GOT3 (cell line): ENCODE results near the gene AP3S2.

Source experiments
- DNase-seq: peaks from one replicate; lab custom pipeline; 2025; ENCODE audit warnings: mixed read lengths; lab: John Stamatoyannopoulos, UW

AP3S2 gene

DNA sequence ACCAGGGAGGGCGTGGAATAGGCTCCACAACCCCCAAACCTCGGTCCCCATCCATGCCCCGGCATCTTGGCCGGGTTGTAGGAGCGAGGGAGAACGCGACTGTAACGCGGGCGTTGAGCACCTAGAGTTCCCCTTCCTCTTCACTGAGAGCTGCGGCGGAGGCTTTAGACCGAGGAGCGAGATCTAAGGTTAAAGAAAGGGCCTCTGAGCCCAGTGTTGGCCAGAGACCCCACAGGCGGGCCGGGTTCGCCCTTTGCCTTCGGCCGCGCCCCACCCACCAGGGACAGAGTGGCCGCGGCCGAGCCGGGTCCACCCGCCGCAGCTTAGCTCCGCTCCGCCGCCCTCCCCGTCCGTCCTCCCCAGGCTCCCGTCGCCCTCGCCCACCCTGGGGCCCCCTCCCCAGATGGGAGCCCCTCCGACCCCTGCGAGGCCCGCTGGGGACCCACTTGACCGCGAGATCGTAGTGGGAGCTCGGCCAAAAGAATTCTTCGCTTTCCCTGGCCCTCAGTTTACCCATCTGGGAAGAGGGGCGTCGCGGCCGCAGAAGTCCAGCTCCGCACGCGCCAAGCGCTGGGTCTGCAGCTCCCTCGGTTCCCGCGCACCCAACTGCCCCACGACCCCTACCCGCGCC lies 79.6 kb downstream of the AP3S2 start:
- no peak for DNase-seq

DNA sequence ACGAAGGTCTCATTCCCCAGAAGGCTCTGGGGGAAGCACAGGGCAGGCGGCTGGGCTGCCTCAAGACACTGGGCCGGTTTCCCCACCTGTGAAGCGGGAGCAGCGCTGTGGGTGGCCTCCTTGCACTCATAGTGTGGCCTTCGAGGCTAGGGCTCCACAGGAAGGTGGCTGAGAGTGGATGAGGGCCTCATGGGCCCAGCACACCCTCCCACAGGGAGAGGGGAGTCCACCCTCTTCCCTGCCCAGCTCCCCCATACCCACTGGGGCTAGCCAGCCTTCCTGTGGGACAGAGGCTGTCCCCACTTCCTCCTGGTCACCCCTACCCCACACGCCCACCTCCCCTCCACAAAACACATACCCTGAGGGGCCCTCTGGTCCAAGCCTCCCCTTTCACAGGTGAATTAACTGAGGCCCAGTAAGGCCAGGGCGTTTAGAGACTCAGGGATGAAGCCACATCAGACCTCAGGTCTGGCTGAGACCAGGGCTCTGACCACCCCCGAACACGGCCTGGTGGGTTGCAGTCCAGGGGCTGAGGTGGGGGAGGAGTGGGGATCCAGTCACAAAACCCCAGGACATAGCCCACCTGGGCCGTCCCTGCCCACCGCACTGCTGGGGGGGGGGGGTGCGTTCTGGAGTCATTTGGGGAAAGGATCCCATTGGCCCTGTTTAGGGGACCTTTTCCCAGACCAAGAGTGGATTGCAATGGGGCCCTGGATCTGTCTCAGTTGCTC lies 80.2 kb downstream of the AP3S2 start:
- DNase-seq, result no peak

DNA sequence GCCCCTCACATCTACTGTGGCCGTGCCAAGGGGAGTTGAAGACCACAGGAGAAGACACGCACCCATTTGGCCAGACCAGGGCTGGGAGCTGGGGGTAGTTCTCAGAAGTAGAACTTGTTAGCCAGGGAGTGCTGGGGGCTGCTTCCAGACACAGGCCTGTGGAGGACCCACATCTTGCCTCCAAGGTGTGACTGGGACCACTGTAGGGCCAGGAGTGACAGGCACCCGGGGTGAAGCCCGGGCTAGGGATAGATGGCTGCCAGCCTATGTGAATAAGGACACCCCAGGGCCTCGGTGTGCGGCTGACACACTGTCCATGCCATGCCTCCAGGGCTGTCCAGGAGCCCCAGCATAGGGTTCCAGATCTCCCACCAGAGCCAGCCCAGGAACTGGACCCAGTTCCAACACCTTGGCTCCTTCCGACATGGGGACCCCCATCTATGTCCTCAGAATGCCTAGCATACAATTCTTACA lies 80.9 kb downstream of the AP3S2 start:
- no peak for DNase-seq

DNA sequence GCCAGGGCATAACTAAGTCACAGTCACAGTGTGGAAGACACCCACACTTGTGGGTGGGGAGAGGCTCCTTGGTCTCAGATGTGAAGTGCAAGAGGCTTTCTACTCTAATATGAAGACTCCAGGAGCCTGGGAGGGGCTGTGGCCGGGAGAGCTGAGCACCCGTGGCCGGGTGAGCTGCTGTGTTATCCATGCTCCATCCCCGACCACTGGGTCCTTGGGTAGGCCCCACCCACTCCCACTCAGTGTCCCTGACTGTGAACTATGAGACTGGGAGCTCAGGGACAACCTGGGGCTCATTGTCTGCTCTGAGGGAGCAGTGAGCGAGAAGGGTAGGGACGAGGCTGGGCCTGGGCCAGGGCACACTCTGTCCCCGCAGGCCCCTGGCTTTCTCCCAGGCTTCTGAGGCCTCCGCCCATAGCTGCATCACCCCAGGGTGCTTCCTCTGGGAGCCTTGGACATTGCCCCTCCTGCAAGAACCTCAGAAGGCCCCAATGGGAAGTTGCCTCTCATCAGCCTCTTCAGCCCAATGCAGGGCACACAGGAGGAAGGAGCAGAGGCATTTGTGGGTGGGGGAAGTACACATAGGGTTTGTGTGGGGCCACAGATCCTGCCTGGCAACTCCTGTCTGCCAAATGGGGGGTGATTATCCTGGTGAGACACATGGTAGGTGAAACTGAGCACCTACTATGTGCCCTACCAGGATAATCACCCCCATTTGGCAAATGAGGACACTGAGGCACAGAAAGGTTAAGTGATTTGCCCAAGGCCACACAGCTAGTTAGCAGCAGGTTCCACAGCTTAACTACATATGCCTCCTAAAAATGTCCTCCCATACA lies 81.6 kb downstream of the AP3S2 start:
- DNase-seq, result no peak

DNA sequence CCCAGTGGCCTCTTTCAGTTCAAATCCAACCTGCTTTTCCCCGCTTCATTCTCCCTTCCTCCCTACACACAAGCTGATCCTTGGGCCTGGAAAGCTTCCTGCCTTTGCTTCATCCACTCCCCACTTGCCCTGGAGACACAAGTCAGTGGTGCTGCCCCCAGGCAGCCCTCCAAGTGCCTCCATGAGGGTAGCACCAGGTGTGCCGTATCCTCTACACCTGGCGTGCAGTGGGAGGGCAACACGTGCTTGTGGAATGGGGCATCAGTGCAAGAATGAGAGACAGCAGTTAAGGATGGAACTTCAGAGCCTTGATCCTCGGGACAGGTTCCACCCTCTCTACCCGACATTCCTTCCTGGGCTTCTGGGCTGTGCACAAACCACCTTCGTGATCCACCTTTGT lies 83.0 kb downstream of the AP3S2 start:
- no peak for DNase-seq

DNA sequence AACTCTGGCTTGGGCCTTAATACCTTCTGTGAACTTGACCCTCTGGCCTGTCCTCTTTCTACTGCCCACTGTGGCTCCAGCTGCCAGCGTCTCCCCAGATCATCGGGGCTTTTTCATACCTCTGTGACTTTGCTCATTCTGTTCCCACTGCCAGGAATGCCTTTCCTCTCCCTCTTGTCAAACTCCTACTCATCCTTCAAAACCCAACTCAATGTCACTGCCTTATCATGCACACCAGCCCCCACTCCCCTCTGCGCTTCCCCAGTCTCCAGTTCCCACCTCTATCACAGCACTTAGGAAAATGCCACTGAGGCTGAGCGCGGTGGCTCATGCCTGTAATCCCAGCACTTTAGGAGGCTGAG lies 84.0 kb downstream of the AP3S2 start:
- DNase-seq, result no peak

DNA sequence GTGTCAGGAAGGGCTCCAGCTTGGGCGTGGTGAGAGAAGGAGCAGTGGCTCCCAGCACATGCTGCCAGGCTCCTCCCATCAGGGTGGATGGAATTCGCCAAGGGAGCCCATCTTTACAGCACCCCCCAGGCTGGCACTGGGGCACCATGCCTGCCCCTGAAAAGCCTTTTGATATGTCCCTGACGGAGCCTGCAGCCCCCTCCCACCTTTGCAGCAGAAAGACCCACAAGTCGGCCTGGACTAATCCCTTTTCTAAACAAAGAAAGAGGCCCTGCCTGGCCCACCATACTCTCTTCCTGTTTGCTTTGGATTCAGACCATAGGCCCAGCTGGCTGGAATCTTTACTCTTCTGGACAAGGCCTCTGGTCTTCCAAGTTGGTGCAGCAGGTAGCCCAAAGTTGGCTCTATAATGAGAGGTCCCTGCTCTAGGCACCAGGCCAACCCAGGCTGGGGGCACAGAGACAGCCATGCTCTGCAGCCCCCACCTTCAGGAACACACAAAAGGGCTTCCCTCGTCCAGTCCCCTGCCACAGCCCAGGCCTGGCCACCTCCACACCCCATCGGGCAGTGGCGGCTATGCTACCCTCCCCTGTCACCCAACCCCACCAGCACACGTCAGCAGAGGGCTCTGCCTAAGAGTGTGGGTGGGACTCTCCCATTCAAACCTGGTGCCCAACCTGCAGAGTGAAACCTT lies 84.6 kb downstream of the AP3S2 start:
- no peak for DNase-seq

DNA sequence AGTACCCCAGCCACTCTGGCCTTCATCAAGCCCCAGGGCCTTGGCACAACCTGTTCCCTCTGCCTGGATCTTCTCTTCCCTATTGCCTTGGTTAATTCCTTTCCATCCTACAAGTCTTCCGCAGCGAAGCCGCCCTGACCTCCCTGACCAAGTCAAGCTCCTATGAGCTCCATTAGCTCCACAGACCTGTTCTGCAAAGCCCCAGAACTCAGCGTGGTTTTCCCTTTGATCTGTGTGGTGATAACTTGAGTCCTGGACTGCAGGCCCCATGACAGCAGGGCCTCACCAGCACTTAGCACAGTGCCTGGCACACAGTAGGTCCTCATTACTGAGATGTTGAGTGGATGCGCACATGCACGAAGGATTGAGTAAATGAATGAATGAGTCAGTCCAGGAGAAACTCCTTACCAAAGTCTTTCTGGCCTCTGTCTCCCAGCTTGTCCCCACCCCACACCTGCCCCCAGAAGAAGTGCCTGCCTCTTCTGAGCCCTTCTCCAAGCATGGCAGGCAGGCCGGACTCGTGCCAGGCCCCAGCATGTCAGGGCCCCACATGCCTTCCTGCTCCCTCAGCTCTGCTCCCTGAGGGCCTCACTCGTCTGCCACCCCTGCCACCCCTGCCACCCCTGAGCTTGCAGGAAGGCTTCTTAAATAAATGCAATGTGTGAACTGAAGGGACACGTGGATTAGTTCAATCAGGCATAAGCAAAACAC lies 85.5 kb downstream of the AP3S2 start:
- no peak for DNase-seq

DNA sequence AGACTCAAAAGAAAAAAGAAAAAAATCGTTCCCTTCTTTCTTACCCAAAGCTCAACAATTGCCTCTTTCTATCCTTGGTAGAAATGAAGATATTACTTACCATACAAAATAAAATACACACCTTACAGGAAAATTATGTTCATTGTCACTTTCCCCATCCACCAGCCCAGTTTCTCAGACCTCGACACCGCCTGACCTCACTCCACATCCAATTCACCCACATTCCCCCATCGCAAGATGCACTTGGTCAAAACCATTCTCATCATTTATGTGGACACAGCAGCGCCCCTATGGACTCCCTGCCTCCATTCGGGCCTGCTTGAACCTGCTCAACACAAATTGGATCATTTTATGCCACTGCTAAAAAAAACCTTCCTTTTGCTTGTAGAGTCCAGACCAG lies 86.1 kb downstream of the AP3S2 start:
- no peak for DNase-seq

DNA sequence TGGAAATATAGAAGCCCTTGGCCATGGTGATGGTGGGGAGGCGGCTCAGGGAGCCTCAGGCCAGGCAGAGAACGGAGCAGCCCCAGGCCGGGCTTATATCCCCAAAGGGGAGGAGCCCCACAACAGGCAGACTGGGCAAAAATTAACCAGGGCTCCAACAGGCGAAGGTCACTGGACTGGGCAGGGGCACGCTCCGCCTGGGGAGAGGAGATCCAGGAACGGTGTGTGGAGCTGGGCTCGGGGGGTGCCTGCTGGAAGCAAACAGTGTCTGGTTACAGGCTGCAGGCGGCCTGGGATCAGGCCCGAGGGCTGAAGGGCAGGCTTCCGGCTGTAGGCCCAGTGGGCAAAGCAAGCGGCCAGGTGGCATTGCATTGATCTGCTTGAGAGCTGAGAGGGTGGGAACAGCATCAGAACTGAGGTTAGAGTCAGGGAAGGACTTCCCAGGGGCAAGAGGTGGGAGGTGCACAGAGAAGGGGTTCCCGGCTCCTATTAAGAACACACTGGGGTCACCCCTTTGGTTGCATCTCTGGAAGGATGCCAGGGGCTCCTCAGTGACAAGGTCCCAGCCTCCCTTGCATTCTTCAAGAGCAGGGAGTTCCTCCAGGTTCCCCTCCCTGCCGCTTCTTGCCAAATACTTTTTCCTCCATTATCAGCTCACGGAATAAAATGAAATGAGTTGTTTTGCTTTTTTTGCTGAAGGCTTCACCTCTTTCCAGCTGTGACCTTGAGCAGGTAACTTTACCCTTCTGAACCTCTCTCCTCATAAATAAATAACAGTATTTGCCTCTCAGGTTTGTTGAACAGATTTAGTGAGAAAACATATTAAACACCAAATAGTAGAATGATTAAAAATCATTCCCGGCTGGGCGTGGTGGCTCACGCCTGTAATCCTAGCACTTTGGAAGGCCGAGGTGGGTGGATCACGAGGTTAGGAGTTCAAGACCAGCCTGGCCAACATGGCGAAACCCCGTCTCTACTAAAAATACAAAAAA lies 86.9 kb downstream of the AP3S2 start:
- no peak for DNase-seq

DNA sequence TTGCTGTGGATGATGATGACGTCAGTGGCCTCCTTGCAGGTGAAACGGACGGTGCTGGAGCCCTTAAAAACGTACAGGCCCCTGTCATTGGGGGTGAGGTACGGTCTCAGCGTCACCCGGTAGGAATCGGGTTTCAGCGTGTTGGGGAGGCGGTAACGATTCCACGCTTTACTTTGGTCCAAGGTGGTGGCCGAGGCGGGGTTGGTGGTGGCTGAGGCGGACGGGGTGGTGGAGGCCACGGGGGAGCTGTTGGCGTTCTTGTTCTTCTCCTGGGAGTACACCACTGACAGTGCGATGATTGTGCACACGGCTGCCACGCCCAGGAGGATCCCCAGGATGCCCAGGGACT lies 87.6 kb downstream of the AP3S2 start:
- DNase-seq, result no peak

DNA sequence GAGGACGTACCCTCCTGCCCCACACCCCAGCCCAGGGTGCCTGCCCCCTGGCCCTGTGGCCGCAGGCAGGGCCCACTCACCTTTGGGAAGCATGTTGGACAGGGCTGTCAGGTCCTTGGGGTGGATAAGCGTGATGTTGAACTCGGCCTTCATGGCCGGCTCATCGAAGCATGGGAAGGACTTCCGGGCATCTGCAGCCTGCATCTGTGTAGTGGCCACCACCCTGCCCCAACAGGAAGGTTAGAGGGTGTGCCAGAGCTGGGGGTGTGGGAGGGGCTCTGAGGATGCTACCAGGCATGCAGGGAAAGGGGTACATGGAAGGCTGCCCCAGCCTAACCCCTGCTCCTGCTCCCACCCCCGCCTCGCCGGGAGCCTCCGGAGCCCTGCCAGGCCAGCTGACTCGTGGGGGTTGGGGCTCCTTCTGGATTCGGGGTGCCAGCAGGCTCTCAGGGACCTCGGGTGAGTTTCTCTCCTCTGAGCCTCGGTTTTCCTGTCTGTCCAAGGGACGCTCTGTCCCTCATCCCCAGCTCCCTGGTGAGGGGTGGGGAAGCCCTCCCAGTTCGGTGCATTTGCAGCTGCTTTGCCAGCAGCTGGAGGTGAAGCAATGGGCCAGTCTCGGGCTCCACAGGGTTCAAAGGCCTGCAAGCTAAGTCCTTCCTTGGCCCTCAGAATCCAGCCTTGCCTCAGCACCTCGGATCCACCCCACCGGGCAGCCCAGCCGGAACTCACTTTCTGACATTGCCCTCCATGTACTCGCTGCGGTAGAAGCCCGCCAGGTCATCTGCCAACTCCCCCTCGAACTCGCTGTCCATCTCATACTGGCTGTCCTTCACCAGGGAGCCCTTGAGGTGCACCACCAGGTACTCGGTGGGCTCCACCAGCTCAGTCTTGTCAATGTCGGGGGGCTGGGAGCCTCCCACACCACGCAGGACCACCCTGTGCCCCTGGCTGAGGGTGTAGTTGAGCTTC lies 88.3 kb downstream of the AP3S2 start:
- DNase-seq, result no peak

DNA sequence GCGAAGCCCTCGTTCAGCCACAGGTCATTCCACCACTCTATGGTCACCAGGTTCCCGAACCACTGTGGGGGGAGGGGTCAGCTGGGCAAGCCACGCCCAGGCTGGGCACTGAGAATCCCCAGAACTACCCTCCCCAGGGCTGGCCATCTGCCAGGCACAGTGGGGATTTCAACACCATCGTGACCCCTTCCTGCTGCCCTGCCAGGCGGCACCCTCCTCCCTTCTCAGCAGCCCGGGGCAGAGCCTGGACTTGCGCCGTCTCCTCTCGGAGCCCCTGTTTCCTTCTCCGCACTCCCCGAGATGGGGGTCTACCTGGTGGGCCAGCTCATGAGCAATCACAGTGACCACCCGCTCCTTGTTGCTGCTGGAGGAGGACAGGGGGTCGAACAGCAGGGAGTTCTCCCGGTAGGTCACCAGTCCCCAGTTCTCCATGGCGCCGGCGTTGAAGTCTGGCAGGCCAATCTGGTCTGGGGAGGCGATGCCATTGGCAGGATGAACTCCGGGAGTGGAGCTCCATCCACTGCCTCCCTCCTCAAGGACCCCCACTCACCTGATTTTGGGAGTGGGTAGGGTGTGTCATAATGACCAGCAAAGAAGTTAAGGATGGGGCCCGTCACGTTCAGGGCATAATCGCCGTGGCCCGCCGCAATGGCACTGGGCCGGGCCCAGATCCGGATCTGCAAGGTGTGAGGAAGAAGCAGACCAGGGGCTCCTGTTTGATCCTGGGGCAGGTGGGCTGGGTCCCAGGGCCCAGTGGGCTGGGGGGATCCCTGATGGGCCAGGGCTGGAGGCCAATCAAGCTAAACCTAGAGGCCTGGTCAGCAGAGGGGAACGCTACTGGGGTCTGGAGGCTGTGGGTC lies 89.6 kb downstream of the AP3S2 start:
- DNase-seq, result no peak

DNA sequence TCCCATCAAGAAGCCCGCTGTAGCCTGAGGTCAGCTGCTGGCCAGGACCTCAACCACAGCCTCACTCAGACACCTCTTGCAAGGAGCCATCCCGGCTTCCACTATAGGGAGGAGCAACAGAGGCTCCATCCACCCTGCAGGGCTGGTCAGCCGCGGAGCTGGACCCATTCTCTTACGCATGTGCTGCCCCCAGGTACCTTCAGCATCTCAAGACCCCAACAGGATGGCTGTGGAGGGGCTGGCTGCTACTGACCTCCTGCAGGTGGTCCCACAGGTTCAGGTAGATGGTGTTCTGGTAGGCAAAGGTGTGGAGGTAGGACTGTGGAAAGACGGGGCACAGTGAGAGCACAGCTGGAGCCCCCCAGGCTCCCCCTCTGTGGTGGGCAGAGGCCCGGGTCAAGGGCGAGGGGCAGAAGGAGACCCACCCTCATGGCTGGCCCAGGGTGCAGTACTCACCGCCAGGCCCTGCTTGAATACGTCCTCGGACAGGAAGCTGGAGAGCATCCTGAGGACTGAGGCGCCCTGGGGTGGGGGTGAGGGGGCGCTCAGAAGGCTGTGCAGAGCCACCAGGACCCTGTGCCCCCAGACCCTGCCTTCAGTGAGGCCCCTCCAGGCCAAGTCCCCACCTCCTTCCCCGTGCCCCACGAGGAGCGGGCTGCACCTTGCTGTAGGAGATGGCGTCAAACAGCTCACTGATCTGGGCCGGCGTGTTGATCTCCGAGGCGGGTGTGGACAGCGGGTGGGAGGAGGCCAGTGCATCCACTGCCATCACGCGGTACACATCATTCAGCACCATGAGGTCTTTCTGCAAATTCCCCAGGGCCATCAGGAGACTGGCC lies 90.6 kb downstream of the AP3S2 start:
- DNase-seq, result no peak

DNA sequence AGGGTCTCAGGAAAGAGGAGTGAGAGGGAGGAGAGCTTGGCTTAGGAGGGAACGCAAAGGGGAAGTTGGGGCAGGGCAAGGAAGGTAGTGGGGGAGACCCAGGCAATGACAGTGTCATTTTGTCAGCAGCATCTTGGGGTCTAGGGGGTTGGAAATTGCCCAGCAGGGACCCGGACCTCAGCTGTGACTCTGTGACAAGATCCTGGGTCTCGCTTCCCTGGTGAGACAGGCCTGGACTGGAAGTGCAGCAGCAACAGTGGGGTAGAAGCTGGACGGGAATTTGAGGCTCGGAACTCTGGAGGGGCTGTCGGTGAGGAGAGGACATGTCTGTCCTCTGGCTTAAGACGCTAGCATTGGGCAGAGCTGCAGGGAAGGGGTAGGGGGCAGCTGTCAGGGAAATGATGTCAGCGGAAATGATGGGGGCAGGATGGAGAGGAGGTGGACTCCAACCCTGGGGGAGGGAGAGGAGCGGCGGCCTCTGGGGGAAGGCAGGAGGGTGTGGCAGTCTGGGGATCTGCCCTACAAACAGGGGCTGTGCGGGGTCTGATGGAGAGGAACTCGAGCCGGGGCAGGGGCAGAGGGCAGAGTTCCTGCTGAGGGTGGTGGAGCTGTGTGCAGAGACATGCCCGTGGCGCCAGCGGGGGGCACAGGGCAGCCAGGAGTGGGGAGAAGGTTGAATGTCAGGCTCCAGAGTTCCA lies 91.4 kb downstream of the AP3S2 start:
- no peak for DNase-seq

DNA sequence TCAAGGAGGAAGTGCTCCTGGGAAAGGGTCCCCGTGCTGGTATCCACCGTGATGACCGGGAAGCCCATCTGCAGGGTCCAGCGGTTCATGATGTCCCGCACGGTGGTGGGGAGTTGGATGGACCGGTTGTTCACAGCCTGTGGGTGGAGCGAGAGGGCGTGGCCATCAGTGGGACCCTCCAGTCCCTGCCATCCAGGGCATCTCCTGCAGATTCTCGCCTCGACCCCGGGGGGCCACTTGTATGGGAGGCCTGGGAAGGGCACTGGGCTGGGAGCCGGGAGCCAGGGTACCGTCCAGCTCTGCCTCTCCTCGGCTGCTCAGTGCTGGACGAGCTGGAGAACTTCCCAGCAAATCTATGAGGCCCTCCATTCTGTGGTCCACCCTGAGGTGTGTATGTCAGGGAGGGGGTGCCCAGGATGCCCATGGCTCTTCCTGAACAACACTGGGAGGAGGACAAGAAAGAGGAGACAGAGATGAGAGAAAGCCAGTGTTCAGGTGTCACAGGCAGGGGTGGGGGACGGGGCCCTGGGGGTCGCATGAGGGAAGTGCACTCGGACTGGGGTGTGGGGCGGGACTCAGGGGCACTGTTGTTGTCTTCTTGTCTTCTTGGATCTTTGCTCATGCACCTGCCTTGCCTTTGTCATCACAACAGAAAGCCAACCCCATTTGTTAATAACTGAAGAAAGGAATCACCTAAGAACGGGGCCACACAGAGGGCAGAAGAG lies 92.2 kb downstream of the AP3S2 start:
- no peak for DNase-seq
